Retinal pigment epithelial cell (primary cell): Measurements from ENCODE around the gene TREML4.

Source experiments
- DNase-seq: peaks from one replicate; pipeline ENCODE4 v3.0.0-alpha.2; 2010; ENCODE audit warnings: low read depth
- H3K4me3 ChIP-seq: 2 replicates; pipeline ENCODE4 v1.5.1; 2011; ENCODE audit warnings: mild to moderate bottlenecking, low read length, control low read depth, moderate library complexity
- TF ChIP-seq, protein P1 (sequence below): conservative IDR thresholded peaks from 2 replicates; pipeline ENCODE4 v1.5.1; 2011; ENCODE audit warnings: low read depth, low read length, control low read depth, inconsistent platforms

The TREML4 gene

DNA sequence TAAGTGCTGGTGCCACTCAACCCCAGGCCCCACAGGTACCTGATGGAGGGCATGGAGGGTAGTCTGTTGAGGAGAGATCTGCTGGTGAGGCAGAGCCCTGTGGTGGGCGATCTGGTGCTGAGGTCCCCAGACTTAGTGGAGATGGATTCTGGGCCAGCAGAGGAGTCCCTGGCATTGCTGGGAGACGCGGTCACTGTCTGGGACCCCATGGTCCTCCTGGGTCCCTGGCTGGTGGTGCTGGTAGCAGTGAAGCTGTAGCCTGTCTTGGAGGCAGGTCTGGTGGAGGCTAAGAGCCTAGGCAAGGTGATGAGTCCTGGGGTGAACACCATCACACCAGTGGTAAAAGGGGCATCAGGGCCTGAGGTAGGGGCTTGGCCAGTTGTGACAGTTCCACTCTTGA is 33.8 kb upstream of the TREML4 start:
- DNase-seq = no peak
- TF ChIP-seq, protein P1, sequence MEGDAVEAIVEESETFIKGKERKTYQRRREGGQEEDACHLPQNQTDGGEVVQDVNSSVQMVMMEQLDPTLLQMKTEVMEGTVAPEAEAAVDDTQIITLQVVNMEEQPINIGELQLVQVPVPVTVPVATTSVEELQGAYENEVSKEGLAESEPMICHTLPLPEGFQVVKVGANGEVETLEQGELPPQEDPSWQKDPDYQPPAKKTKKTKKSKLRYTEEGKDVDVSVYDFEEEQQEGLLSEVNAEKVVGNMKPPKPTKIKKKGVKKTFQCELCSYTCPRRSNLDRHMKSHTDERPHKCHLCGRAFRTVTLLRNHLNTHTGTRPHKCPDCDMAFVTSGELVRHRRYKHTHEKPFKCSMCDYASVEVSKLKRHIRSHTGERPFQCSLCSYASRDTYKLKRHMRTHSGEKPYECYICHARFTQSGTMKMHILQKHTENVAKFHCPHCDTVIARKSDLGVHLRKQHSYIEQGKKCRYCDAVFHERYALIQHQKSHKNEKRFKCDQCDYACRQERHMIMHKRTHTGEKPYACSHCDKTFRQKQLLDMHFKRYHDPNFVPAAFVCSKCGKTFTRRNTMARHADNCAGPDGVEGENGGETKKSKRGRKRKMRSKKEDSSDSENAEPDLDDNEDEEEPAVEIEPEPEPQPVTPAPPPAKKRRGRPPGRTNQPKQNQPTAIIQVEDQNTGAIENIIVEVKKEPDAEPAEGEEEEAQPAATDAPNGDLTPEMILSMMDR = no peak
- H3K4me3 ChIP-seq = no peak overlapping the region

DNA sequence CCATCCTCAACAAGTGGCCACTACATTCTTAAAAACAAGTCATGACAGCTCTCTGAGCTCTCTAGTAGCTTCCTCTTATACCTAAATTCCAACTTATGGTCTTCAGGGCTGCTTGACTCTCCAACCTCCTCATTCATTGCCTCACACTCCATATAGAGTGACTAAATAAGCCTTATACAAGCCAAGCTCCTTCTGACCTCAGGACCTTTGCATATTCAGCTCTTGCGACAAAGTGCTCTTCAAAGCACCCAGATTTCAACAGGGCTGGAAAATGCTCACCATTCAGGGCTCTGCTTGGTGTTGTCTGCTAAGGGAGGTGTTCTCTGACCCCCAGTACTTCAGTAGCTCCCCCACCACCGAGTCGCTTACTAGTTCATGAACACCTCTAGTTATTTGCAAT is 30.9 kb upstream of the TREML4 start:
- no peak overlapping the region for H3K4me3 ChIP-seq
- TF ChIP-seq, protein P1 = no peak
- no peak for DNase-seq

DNA sequence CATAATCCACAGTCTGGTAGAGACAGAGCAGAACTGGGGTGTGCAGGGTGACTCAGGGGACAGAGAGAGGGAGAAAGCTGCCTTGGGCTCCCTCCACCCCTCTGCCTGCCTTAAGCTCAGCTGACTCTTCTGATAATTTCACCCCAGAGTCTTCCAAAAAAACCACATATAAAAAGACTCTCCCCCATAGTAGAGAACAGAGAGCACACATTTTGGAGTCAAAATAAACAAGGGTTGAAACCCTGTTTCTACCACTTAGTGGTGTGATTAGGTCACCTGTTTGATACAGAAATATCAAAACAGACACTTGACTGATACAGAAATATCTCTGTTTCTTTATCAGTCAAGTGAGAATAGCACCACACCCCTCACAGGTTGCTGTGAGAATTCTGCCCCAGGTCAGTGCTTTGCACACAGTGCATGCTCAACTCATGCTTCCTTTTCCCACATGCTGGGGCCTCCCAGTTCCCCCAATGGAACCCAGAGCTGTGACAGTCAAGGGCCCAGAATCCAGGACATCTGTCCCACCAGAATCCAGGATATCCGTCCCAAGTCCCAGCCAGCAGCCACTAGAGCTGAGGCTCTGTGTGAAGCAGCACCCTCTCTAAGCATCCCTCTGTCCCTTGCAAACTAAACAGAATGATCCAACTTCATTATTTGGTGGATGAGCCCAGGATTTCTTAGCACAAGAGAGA is 28.4 kb upstream of the TREML4 start:
- TF ChIP-seq, protein P1 = no peak
- no peak for DNase-seq
- no peak overlapping the region for H3K4me3 ChIP-seq

DNA sequence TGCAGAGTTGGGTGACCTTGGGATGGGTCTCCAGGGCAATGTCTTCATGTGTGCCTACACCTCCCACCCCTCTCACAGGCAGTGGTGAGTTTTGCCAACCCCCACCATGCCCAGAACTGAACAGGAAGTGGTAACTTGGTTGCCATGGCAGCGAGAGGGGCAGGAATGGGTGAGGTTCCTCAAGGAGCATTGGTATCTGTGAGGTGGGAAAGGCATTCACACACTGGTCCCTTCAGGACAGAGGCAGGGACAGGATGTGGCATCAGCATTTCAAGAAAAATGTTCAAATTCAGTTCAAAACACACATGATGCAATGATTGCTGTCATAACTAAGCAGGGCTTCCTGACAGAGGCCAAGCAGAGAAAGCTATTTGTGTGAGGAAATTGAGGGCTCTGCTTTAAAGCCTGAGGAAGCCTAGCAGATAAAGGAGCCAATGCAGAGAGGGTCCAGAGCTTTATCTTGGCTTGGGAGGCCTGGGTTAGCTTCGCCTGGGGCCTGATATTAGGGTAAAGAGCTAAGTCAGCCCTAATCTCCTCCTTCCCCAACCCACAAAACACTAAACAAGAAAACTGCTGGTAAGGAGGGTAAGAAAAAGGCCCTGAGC is 27.8 kb upstream of the TREML4 start:
- H3K4me3 ChIP-seq = no peak overlapping the region
- TF ChIP-seq, protein P1 = no peak
- no peak for DNase-seq

DNA sequence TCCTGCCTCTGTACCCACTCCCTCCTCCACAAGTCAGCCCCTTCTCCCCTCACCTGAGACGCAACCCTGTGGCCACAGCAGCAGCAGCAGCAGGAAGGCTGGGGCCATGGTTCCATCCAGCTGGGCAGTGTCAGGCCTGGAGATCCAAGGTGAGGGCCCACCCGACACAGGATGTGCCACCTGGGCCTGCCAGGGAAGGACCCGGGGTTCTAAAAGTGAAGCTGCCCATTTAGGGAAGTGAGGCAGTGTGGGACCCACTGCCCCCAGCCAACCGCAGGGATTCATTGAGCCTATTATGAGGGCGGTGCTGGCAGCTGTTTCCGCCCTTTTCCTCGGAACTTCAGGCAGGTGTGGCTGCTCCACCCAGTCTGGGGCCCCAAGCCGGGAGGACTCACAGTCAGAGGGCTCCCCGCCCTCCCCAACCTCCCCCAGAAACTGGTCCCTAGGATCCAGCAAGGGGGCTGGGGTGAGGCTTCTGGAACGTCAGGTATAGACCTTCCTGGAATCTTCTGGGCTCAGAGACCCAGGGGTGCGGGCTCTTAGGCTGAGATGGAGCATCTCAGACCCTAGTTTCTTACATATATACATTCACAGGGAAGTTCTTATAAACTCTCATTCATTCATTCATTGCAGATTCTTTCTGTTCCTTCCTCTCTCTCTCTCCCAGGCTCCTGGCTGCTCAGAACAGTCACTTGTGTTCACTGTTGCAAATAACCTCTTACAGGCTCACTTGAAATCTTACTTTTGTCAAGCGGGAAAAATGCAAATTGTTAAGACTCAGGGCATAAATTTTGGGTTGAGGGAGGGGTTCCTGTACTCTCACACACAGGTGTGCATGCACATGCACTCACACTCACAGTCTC is 27.0 kb upstream of the TREML4 start, which contains the start of gene TREML2:
Gene TREML2, minus strand, starts transcription at position 249 of the 863 bp plus-strand sequence. Its CDS starts 141 bp downstream, at position 108.
- H3K4me3 ChIP-seq = no peak within 1 kb of the TSS
- DNase-seq = no peak
- TF ChIP-seq, protein P1 = no peak

DNA sequence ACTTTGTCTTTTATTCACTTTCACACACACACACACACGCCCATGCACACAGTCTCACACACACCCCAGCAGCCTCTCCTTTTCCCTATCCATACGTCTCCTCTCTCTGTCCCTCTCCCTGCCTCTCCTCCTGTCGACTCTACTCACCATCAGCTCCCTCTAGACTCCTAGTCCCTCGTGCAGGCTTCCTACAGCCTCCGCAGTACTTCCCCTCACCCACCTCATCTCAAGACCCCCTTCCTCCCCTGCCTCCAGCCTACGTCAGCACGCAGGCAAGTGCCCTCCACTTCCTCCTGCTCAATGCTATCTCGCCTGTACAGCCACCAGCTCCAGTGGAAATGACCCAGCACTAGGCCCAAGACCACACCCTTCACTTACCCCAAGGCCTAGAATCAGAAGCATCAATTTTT is 26.4 kb upstream of the TREML4 start:
- H3K4me3 ChIP-seq = no peak overlapping the region
- TF ChIP-seq, protein P1 = no peak
- DNase-seq = no peak
